GM12864 (cell line): Measurements from ENCODE around the gene ZIC1.

Experiments
- DNase-seq: peaks from one replicate; pipeline ENCODE4 v3.0.0-alpha.2; 2011; ENCODE audit warnings: low read depth
- H3K4me3 ChIP-seq: 2 replicates; pipeline ENCODE4 v1.5.1; 2011; ENCODE audit warnings: mild to moderate bottlenecking, low read depth, low read length, control low read depth
- CTCF ChIP-seq: IDR thresholded peaks from 2 replicates; pipeline ENCODE4 v1.5.1; 2011; ENCODE audit warnings: low read depth, mild to moderate bottlenecking, moderate library complexity, low read length, control low read depth, inconsistent platforms; ENCODE audit errors: missing control alignments

ZIC1 gene

DNA sequence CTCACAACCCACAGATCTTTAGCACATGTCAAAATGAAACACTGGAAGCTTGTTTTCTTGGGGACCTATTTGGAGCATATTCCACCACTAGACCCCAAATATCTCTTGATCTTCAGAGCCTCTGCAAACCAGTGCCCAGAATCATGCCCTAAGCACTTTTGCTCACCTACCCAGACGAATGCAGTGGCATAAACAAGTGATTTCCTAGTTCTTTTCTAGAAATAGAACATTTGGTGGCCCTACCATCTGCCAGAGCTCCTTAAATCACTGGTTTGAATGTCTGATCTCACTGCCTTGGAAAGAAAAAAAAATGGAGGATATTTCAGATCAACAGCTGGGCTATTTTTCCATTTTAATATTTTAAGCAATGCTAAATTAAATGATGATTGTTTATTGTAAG lies 8.2 kb upstream of the ZIC1 start:
- DNase-seq = no peak
- H3K4me3 ChIP-seq = no peak overlapping the region
- no peak for TF ChIP-seq CTCF

DNA sequence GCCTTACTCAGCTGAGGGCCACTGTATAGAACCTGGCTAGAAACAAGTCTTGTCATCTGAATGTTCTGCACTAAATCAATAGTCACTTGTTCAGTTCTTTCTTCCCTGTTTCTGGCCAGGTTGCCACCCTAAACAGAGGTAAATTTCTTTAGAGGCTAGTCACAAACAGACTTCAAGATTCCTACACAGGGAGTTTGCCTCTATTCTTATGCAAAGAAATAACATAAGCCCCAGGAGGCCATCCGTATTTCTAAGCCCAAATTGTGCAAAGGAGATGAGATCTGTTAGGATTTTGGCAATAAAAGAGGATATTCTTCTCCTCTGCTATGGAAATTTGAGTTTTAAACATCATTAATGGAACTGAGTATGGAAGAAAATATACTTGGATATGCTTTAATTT lies 7.7 kb upstream of the ZIC1 start:
- no peak overlapping the region for H3K4me3 ChIP-seq
- DNase-seq = no peak
- no peak for TF ChIP-seq CTCF

GRCh38 chr3:147402159-147402558 lies 7.0 kb upstream of the ZIC1 start:
- no peak for DNase-seq
- no peak overlapping the region for H3K4me3 ChIP-seq
- no peak for TF ChIP-seq CTCF

GRCh38 chr3:147403511-147403910 lies 5.7 kb upstream of the ZIC1 start:
- H3K4me3 ChIP-seq = no peak overlapping the region
- no peak for TF ChIP-seq CTCF
- no peak for DNase-seq

GRCh38 chr3:147404000-147404799 lies 5.0 kb upstream of the ZIC1 start:
- no peak for DNase-seq
- no peak for TF ChIP-seq CTCF
- H3K4me3 ChIP-seq = no peak overlapping the region

DNA sequence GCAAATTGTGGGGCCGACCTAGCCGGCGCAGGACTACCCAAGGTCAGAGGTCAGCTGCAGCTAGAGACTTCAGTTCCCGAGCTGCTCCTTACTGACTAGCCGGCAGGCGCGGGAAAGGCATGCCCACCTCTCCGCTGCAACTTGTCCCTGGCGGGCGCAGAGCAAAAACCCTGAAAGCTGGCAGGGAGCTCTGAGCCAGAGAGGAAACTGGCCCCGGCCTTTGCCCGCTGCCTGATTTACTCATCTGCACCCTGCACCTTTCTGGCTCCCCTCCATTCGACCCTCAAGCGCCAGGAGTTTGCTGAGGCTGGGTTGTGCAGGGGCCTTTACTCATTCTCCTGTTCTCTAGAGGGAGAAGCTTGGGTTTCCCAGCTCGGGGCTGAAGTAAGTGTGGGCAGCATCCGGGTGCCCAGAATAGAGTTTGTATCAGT lies 4.3 kb upstream of the ZIC1 start:
- no peak for TF ChIP-seq CTCF
- no peak overlapping the region for H3K4me3 ChIP-seq
- DNase-seq = no peak

GRCh38 chr3:147405231-147406027 lies 3.7 kb upstream of the ZIC1 start:
- no peak for DNase-seq
- H3K4me3 ChIP-seq = no peak overlapping the region
- TF ChIP-seq CTCF = no peak
